Bronchial epithelial cell (primary cell): ENCODE data around the gene ABT1. TPM values are rescaled to one million over a fixed set of nuclear protein-coding genes. Genes with fewer than 3 reads are reported as not detected.

Experiments
- DNase-seq: peaks from one replicate; pipeline ENCODE4 v3.0.0-alpha.2; 2010; ENCODE audit warnings: low read depth
- FAIRE-seq: peaks from 2 replicates; lab custom pipeline; 2011; peaks lifted over from hg19 to GRCh38; lab: Jason Lieb, UNC
- H3K27me3 ChIP-seq: 2 replicates; pipeline ENCODE4 v1.5.1; 2011; ENCODE audit warnings: low read length; ENCODE audit not compliant: control insufficient read depth, insufficient read depth
- H3K36me3 ChIP-seq: 2 replicates; pipeline ENCODE4 v1.5.1; 2011; ENCODE audit warnings: low read length; ENCODE audit not compliant: control insufficient read depth, insufficient read depth
- H3K4me3 ChIP-seq: 2 replicates; pipeline ENCODE4 v1.5.1; 2011; ENCODE audit warnings: mild to moderate bottlenecking, low read depth, low read length, control low read depth
- total RNA-seq: library from RNA; depleted of rRNA; stranded (reverse); fragments of >200 nt; gene quantifications from 2 replicates; pipeline ENCODE4 v1.2.1, GENCODE V29; 2014
- TF ChIP-seq, protein P1 (sequence below): IDR thresholded peaks from 2 replicates; pipeline ENCODE4 v1.5.1; 2011; ENCODE audit warnings: mild to moderate bottlenecking, moderate library complexity, low read length, control low read depth, inconsistent platforms; ENCODE audit not compliant: insufficient read depth, severe bottlenecking

ABT1 gene
- total RNA-seq, 1 donor from 2014 or later, result 16.8 TPM

DNA sequence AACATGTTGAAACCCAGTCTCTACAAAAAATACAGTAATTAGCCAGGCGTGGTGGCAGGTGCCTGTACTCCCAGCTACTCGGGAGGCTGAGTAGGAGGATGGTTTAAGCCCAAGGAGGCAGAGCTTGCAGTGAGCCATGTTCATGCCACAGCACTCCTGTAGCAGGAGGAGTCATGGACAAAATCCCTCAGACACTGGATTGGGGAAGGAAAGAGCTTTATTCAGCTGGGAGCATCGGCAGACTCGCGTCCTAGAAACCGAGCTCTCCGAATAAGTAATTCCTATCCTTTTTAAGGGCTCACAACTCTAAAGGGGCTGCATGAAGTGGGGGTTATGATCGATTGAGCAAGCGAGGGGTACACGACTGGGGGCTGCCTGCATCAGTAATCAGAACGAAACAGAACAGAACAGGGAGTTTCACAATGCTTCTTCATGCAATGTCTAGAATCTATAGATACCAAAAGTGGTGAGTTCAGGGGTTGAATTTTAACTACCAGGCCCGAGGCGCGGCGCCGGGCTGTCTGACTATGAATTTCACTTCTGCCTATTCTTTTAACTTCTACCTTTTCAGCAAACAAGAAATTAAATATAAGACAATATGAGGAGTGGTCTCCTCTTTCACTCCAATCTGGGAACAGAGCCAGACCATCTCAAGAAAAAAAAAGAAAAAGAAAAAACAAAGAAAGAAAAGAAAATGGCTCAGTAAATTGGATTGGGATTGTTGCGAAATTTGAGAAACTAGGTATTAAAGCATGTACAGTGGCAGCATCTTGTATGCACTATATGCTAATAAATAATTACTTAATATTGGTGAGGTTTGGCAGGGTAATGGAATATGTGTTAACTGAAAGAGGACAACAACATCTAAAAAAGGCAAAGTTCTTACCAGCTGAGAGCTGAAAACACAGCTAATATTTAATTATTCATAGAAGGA, 35.0 kb upstream of the ABT1 start:
- H3K27me3 ChIP-seq, result no peaks in the 10 kb centered on the region
- no peak overlapping the region for H3K4me3 ChIP-seq
- TF ChIP-seq, protein P1, sequence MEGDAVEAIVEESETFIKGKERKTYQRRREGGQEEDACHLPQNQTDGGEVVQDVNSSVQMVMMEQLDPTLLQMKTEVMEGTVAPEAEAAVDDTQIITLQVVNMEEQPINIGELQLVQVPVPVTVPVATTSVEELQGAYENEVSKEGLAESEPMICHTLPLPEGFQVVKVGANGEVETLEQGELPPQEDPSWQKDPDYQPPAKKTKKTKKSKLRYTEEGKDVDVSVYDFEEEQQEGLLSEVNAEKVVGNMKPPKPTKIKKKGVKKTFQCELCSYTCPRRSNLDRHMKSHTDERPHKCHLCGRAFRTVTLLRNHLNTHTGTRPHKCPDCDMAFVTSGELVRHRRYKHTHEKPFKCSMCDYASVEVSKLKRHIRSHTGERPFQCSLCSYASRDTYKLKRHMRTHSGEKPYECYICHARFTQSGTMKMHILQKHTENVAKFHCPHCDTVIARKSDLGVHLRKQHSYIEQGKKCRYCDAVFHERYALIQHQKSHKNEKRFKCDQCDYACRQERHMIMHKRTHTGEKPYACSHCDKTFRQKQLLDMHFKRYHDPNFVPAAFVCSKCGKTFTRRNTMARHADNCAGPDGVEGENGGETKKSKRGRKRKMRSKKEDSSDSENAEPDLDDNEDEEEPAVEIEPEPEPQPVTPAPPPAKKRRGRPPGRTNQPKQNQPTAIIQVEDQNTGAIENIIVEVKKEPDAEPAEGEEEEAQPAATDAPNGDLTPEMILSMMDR, result no peak
- H3K36me3 ChIP-seq, result no peaks in the 10 kb centered on the region
- FAIRE-seq (no peak), DNase-seq (no peak)

DNA sequence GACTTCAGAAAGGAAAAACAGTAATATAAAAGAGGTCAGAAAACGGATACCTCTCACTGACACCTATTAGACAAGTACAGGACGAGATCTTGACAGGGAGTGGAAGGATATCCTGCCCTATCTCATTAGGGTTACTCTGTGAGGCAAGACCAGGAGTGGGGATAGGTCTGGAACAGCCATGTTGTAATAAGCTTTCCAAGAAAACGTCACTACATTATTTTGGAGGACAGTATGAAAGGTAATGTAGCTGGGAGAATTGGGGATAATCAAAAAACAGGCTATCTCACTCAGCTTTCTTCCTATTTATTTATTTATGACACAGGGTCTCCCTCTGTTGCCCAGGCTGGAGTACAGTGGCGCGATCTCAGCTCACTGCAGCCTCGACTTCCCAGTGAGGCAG, 33.3 kb upstream of the ABT1 start:
- FAIRE-seq (no peak), DNase-seq (no peak)
- TF ChIP-seq, protein P1, result no peak
- Histone ChIP-seq H3K36me3 (no peaks in the 10 kb centered on the region), H3K27me3 (no peaks in the 10 kb centered on the region), H3K4me3 (no peak overlapping the region)

DNA sequence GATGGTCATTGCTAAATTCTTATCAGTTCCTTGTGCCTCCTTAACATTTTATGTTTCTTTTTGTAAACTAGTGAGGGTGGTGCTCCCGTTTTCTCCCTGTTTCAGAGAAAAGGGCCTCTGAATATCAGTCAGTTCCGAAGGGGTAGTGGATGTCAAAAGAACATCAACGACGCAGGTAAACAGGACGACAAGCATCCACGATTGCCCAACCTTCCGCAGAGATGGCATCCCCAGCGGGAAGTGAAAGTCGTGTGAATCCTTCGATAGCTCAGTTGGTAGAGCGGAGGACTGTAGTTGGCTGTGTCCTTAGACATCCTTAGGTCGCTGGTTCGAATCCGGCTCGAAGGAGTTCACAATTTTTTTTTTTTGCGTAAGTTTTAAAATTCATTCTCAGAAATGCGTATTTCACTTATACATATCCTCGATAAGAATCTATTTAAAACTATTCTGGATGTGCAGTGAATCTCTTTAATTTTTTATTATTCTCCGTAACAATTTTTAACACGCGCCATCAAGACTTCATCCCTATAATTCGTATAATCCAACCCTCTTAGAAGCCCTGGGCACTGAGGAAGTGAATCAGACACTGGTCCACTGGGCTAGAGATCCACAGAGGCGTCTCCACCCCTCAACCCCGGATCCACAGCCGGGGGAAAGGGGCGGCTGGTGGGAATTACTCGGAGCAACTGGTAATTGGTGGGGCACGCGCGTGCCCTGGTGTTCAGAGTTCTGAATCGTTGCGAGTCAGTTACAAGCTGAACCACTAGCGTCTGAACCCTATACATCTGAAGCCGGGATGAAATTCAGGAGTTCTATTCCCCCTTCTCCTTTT, 27.9 kb upstream of the ABT1 start:
- FAIRE-seq, result no peak
- Histone ChIP-seq H3K4me3 (peak overlapping the region; percentile 45), H3K36me3 (no peaks in the 10 kb centered on the region), H3K27me3 (no peaks in the 10 kb centered on the region)
- peak; percentile 89 for DNase-seq
- TF ChIP-seq, protein P1, result peak; percentile 29

DNA sequence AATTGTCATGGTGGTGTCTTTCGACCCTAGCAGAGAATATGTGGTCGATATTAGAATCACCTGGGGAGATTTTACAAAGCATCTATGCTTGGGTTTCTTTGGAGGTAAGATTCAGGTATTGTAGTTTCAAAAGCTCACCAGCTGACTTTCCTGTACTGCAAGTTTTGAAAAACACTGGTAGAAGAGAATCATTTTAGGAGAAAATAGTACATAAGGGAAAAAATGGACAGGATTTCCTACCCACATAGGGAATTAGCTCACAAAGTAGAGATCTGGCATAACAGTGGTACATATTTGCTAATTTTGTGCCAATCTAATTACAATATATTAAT, 27.4 kb upstream of the ABT1 start:
- no peak for DNase-seq
- FAIRE-seq, result no peak
- no peaks in the 10 kb centered on the region for H3K36me3 ChIP-seq
- H3K27me3 ChIP-seq, result no peaks in the 10 kb centered on the region
- TF ChIP-seq, protein P1, result no peak
- H3K4me3 ChIP-seq, result peak overlapping the region; percentile 36

DNA sequence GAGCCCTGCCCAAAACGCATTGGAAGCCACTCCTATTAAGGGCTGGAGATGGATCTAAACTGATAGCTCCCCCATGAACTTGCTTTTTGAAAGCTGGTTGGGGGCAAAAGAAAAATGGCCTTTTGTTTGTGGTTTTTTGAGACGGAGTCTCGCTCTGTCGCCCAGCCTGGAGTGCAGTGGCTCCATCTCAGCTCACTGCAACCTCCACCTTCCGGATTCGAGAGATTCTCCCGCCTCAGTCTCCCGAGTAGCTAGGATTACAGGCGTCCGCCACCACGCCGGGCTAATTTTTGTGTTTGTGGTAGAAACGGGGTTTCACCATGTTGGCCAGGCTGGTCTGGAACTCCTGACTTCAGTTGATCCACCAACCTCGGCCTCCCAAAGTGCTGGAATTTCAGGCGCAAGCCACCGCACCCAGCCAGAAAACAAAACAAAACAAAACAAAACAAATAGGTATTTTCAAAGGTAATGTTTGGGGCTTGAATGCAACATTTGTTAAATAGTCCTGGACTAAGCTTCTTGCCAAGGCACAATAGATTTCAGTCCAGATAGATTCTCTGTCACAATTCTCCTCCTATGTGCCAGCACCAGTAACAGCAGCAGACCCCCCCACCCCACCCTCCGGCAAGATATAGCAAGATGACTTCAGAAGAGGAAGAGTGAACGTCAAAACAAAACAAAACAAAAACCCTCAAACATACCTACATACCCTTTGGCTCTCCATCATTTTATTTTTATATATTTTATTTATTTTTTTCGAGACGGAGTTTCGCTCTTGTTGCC, 26.5 kb upstream of the ABT1 start:
- H3K4me3 ChIP-seq, result no peak overlapping the region
- FAIRE-seq, result no peak
- H3K27me3 ChIP-seq, result no peaks in the 10 kb centered on the region
- TF ChIP-seq, protein P1, result no peak
- DNase-seq, result no peak
- no peaks in the 10 kb centered on the region for H3K36me3 ChIP-seq
